Measurements from ENCODE around the gene VWF. TPM values are rescaled to one million over a fixed set of nuclear protein-coding genes. Genes with fewer than 3 reads are reported as not detected.

Gene VWF
- total RNA-seq, 3 donors from 2014 or later, result 0.33 to 0.71 (median 0.58) TPM

- no peak overlapping the region for H3K4me3 Mint-ChIP-seq
- no peaks in the 10 kb centered on the region for H3K36me3 Mint-ChIP-seq (ENCODE audit: insufficient read depth)
- ATAC-seq, result no peak
- DNase-seq, result no peak
- no peaks in the 10 kb centered on the region for H3K4me1 Mint-ChIP-seq (ENCODE audit: low read depth)
- H3K27me3 Mint-ChIP-seq (ENCODE audit: low read depth), result peaks cover 15% of the 10 kb centered on the region
- no peaks in the 10 kb centered on the region for H3K9me3 Mint-ChIP-seq
These were observed 40.9 kb downstream of the VWF start for GRCh38 chr12:6083601-6084000.

- no peaks in the 10 kb centered on the region for H3K9me3 Mint-ChIP-seq
- ATAC-seq (no peak), DNase-seq (no peak)
- no peaks in the 10 kb centered on the region for H3K36me3 Mint-ChIP-seq (ENCODE audit: insufficient read depth)
- H3K4me3 Mint-ChIP-seq, result no peak overlapping the region
- peaks cover 10% of the 10 kb centered on the region for H3K27me3 Mint-ChIP-seq (ENCODE audit: low read depth)
- no peaks in the 10 kb centered on the region for H3K4me1 Mint-ChIP-seq (ENCODE audit: low read depth)
These were observed 41.9 kb downstream of the VWF start for GRCh38 chr12:6082613-6083012.

GRCh38 chr12:6080149-6081045 is 44.1 kb downstream of the VWF start:
- no peak overlapping the region for H3K4me3 Mint-ChIP-seq
- peaks cover 13% of the 10 kb centered on the region for H3K27me3 Mint-ChIP-seq (ENCODE audit: low read depth)
- ATAC-seq (no peak), DNase-seq (no peak)
- H3K4me1 Mint-ChIP-seq (ENCODE audit: low read depth), result peaks cover 8% of the 10 kb centered on the region
- H3K9me3 Mint-ChIP-seq, result no peaks in the 10 kb centered on the region
- H3K36me3 Mint-ChIP-seq (ENCODE audit: insufficient read depth), result no peaks in the 10 kb centered on the region

GRCh38 chr12:6078398-6079096 is 45.9 kb downstream of the VWF start:
- Mint-ChIP-seq H3K9me3 (no peaks in the 10 kb centered on the region), H3K36me3 (ENCODE audit: insufficient read depth) (no peaks in the 10 kb centered on the region), H3K4me1 (ENCODE audit: low read depth) (peaks cover 23% of the 10 kb centered on the region), H3K27me3 (ENCODE audit: low read depth) (peaks cover 26% of the 10 kb centered on the region), H3K4me3 (no peak overlapping the region)
- DNase-seq (no peak), ATAC-seq (no peak)

GRCh38 chr12:6077692-6078083 is 46.8 kb downstream of the VWF start:
- DNase-seq, result no peak
- no peak for ATAC-seq
- H3K27me3 Mint-ChIP-seq (ENCODE audit: low read depth), result peaks cover 26% of the 10 kb centered on the region
- peaks cover 23% of the 10 kb centered on the region for H3K4me1 Mint-ChIP-seq (ENCODE audit: low read depth)
- no peaks in the 10 kb centered on the region for H3K36me3 Mint-ChIP-seq (ENCODE audit: insufficient read depth)
- H3K9me3 Mint-ChIP-seq, result no peaks in the 10 kb centered on the region
- H3K4me3 Mint-ChIP-seq, result no peak overlapping the region

- no peaks in the 10 kb centered on the region for H3K36me3 Mint-ChIP-seq (ENCODE audit: insufficient read depth)
- no peaks in the 10 kb centered on the region for H3K9me3 Mint-ChIP-seq
- peaks cover 23% of the 10 kb centered on the region for H3K4me1 Mint-ChIP-seq (ENCODE audit: low read depth)
- ATAC-seq (no peak), DNase-seq (no peak)
- H3K4me3 Mint-ChIP-seq, result no peak overlapping the region
- H3K27me3 Mint-ChIP-seq (ENCODE audit: low read depth), result peaks cover 26% of the 10 kb centered on the region
These were observed 47.4 kb downstream of the VWF start for GRCh38 chr12:6076776-6077691.

GRCh38 chr12:6076346-6076745 is 48.1 kb downstream of the VWF start:
- Mint-ChIP-seq H3K27me3 (ENCODE audit: low read depth) (peaks cover 27% of the 10 kb centered on the region), H3K9me3 (no peaks in the 10 kb centered on the region), H3K4me1 (ENCODE audit: low read depth) (peaks cover 23% of the 10 kb centered on the region), H3K4me3 (no peak overlapping the region), H3K36me3 (ENCODE audit: insufficient read depth) (no peaks in the 10 kb centered on the region)
- DNase-seq, result no peak
- no peak for ATAC-seq

GRCh38 chr12:6074979-6075585 is 49.4 kb downstream of the VWF start:
- Mint-ChIP-seq H3K4me3 (peak overlapping the region; percentile 68), H3K36me3 (ENCODE audit: insufficient read depth) (no peaks in the 10 kb centered on the region), H3K4me1 (ENCODE audit: low read depth) (peaks cover 30% of the 10 kb centered on the region), H3K9me3 (no peaks in the 10 kb centered on the region), H3K27me3 (ENCODE audit: low read depth) (peaks cover 32% of the 10 kb centered on the region)
- DNase-seq (no peak), ATAC-seq (peak; percentile 81 to 95)

GRCh38 chr12:6074427-6074826 is 50.0 kb downstream of the VWF start:
- ATAC-seq, result peak; percentile 47 to 55
- no peak for DNase-seq
- Mint-ChIP-seq H3K4me1 (ENCODE audit: low read depth) (peaks cover 37% of the 10 kb centered on the region), H3K9me3 (no peaks in the 10 kb centered on the region), H3K27me3 (ENCODE audit: low read depth) (peaks cover 32% of the 10 kb centered on the region), H3K4me3 (peak overlapping the region; percentile 68), H3K36me3 (ENCODE audit: insufficient read depth) (no peaks in the 10 kb centered on the region)

GRCh38 chr12:6073426-6073825 is 51.0 kb downstream of the VWF start:
- Mint-ChIP-seq H3K4me3 (no peak overlapping the region), H3K27me3 (ENCODE audit: low read depth) (peaks cover 32% of the 10 kb centered on the region), H3K4me1 (ENCODE audit: low read depth) (peaks cover 42% of the 10 kb centered on the region), H3K36me3 (ENCODE audit: insufficient read depth) (no peaks in the 10 kb centered on the region), H3K9me3 (no peaks in the 10 kb centered on the region)
- DNase-seq, result no peak
- no peak for ATAC-seq

- peaks cover 32% of the 10 kb centered on the region for H3K27me3 Mint-ChIP-seq (ENCODE audit: low read depth)
- DNase-seq, result no peak
- H3K9me3 Mint-ChIP-seq, result no peaks in the 10 kb centered on the region
- H3K36me3 Mint-ChIP-seq (ENCODE audit: insufficient read depth), result no peaks in the 10 kb centered on the region
- no peak for ATAC-seq
- peaks cover 42% of the 10 kb centered on the region for H3K4me1 Mint-ChIP-seq (ENCODE audit: low read depth)
- H3K4me3 Mint-ChIP-seq, result no peak overlapping the region
These were observed 52.1 kb downstream of the VWF start for GRCh38 chr12:6072302-6072752.

GRCh38 chr12:6071589-6071988 is 52.9 kb downstream of the VWF start:
- Mint-ChIP-seq H3K27me3 (ENCODE audit: low read depth) (peaks cover 32% of the 10 kb centered on the region), H3K4me1 (ENCODE audit: low read depth) (peaks cover 42% of the 10 kb centered on the region), H3K4me3 (no peak overlapping the region), H3K9me3 (no peaks in the 10 kb centered on the region), H3K36me3 (ENCODE audit: insufficient read depth) (no peaks in the 10 kb centered on the region)
- no peak for DNase-seq
- ATAC-seq, result no peak

GRCh38 chr12:6070472-6071257 is 53.8 kb downstream of the VWF start:
- Mint-ChIP-seq H3K9me3 (no peaks in the 10 kb centered on the region), H3K36me3 (ENCODE audit: insufficient read depth) (no peaks in the 10 kb centered on the region), H3K4me3 (no peak overlapping the region), H3K4me1 (ENCODE audit: low read depth) (peaks cover 37% of the 10 kb centered on the region), H3K27me3 (ENCODE audit: low read depth) (peaks cover 24% of the 10 kb centered on the region)
- ATAC-seq (no peak), DNase-seq (no peak)

Measured in activated T-cell treated with anti-CD3 and anti-CD28 coated beads, Interleukin-2, amount 50 U/mL, for 4 hours (primary cell).